HFFc6 (cell line): Measurements from ENCODE around the gene ORC5. TPM values are rescaled to one million over a fixed set of nuclear protein-coding genes. Genes with fewer than 3 reads are reported as not detected.

ENCODE experiments used
- DNase-seq: peaks from one replicate; pipeline ENCODE4 v3.0.0-alpha.2; 2018
- H3K27ac Mint-ChIP-seq: 2 replicates; pipeline ENCODE4 v1.8.0; 2020; ENCODE audit warnings: mild to moderate bottlenecking, mixed read lengths
- H3K27me3 Mint-ChIP-seq: 2 replicates; pipeline ENCODE4 v1.8.0; 2021; ENCODE audit warnings: mild to moderate bottlenecking, moderate library complexity, mixed read lengths; ENCODE audit not compliant: insufficient read depth
- H3K36me3 Mint-ChIP-seq: 2 replicates; pipeline ENCODE4 v1.8.0; 2021; ENCODE audit warnings: low read depth, mixed read lengths
- H3K4me1 Mint-ChIP-seq: 2 replicates; pipeline ENCODE4 v1.8.0; 2020; ENCODE audit warnings: low read depth, mixed read lengths
- H3K4me3 Mint-ChIP-seq: 2 replicates; pipeline ENCODE4 v1.8.0; 2020; ENCODE audit warnings: mild to moderate bottlenecking, moderate library complexity, mixed read lengths
- H3K9me3 Mint-ChIP-seq: 2 replicates; pipeline ENCODE4 v1.8.0; 2020; ENCODE audit warnings: mild to moderate bottlenecking, mixed read lengths
- total RNA-seq, 6 experiments: library from RNA; stranded (reverse); fragmentation: NEBNext Ultra II Directional; extraction: Animal tissue kit (Norgen Biotek cat#: 25700); gene quantifications; 2 replicates in 1 of 6; 3 replicates in 5 of 6; pipeline ENCODE4 v1.2.3, GENCODE V29; 2021
- TF ChIP-seq, protein P1 (sequence below): fragments of 200-600 bp; sonication (generic); IDR thresholded peaks from 2 replicates; pipeline ENCODE4 v1.5.0; 2021; ENCODE audit warnings: antibody characterized with exemption, mild to moderate bottlenecking

ORC5 gene
- total RNA-seq, 6 experiments from 2014 or later: 16.7 to 20.7 (median 17.6) TPM

- Mint-ChIP-seq H3K4me3 (peak overlapping the region; percentile 57), H3K9me3 (no peaks in the 10 kb centered on the region), H3K27me3 (peaks cover 4% of the 10 kb centered on the region), H3K4me1 (peaks cover 7% of the 10 kb centered on the region; the same call in 1 of the 2 replicates), H3K36me3 (no peaks in the 10 kb centered on the region), H3K27ac (no peak overlapping the region)
- TF ChIP-seq, protein P1, sequence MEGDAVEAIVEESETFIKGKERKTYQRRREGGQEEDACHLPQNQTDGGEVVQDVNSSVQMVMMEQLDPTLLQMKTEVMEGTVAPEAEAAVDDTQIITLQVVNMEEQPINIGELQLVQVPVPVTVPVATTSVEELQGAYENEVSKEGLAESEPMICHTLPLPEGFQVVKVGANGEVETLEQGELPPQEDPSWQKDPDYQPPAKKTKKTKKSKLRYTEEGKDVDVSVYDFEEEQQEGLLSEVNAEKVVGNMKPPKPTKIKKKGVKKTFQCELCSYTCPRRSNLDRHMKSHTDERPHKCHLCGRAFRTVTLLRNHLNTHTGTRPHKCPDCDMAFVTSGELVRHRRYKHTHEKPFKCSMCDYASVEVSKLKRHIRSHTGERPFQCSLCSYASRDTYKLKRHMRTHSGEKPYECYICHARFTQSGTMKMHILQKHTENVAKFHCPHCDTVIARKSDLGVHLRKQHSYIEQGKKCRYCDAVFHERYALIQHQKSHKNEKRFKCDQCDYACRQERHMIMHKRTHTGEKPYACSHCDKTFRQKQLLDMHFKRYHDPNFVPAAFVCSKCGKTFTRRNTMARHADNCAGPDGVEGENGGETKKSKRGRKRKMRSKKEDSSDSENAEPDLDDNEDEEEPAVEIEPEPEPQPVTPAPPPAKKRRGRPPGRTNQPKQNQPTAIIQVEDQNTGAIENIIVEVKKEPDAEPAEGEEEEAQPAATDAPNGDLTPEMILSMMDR: peak; percentile 83
- DNase-seq: peak; percentile 40
These were observed 23.5 kb upstream of the ORC5 start for GRCh38 chr7:104231054-104232046.

DNA sequence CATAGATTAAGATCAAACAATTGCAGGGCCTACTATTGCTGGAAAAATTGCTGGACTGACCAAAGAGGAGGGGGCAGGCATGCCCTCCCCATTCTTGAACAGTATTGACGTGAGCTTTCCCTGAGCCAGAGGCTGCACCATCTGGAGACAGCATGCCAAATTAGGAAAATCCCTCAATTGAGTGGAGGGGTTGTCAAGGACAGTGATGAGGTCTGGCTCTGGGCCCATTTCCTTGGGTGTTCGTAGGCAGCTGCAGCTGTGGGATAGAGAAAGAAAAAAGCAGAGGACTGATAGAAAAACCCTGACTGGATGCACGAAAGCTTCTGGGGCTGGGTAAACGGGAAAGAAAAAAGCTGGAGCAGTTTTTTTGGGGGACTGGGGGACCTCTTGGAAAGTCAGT, 22.8 kb upstream of the ORC5 start:
- TF ChIP-seq, protein P1: no peak
- Mint-ChIP-seq H3K27me3 (peaks cover 4% of the 10 kb centered on the region), H3K9me3 (no peaks in the 10 kb centered on the region), H3K4me3 (no peak overlapping the region), H3K4me1 (peaks cover 7% of the 10 kb centered on the region; the same call in 1 of the 2 replicates), H3K27ac (no peak overlapping the region), H3K36me3 (no peaks in the 10 kb centered on the region)
- DNase-seq: no peak

DNA sequence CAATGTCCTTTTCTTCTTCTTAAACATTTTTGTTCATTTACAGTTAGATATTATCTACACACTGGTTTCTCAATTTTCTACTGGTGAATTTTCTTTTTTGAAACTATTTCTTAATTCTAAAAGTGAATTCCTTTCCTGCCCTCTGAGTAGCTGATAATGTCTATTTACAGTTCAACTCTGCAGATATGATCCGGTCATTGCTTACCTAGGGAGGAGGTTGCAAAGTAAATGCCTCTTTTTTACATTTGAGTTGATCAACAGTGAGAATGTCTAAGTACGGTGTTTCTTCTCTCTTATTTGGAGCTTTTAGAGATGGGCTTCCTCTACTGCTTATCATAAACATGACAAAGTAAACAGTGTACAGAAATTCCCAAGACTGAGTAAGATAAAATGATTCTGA, 20.6 kb upstream of the ORC5 start:
- Mint-ChIP-seq H3K4me1 (peaks cover 22% of the 10 kb centered on the region), H3K9me3 (no peaks in the 10 kb centered on the region), H3K27me3 (peaks cover 4% of the 10 kb centered on the region), H3K36me3 (no peaks in the 10 kb centered on the region), H3K4me3 (no peak overlapping the region), H3K27ac (no peak overlapping the region)
- no peak for DNase-seq
- TF ChIP-seq, protein P1: no peak

GRCh38 chr7:104225451-104225850, 17.6 kb upstream of the ORC5 start:
- Mint-ChIP-seq H3K4me1 (peaks cover 22% of the 10 kb centered on the region), H3K27me3 (peaks cover 5% of the 10 kb centered on the region), H3K36me3 (peaks cover under 1% of the 10 kb centered on the region; the same call in 1 of the 2 replicates), H3K4me3 (no peak overlapping the region), H3K9me3 (peaks cover under 1% of the 10 kb centered on the region; the same call in 1 of the 2 replicates), H3K27ac (no peak overlapping the region)
- TF ChIP-seq, protein P1: no peak
- DNase-seq: no peak

GRCh38 chr7:104217620-104218019, 9.8 kb upstream of the ORC5 start:
- no peak for DNase-seq
- TF ChIP-seq, protein P1: no peak
- H3K27me3 Mint-ChIP-seq: no peaks in the 10 kb centered on the region; the same call in 1 of the 2 replicates
- no peaks in the 10 kb centered on the region for H3K4me1 Mint-ChIP-seq
- H3K27ac Mint-ChIP-seq: no peak overlapping the region
- H3K36me3 Mint-ChIP-seq: peaks cover 6% of the 10 kb centered on the region
- H3K4me3 Mint-ChIP-seq: no peak overlapping the region
- peaks cover 8% of the 10 kb centered on the region; the same call in 1 of the 2 replicates for H3K9me3 Mint-ChIP-seq
